A549 (cell line): ENCODE measurements around the gene KDM6B. TPM values are rescaled to one million over a fixed set of nuclear protein-coding genes. Genes with fewer than 3 reads are reported as not detected.

Source experiments
- BCL3 ChIP-seq: fragments of >200 bp; sonication (Bioruptor Twin); formaldehyde crosslinking; IDR thresholded peaks from 3 replicates; pipeline ENCODE4 v1.6.1; 2016
- BHLHE40 ChIP-seq: IDR thresholded peaks from 2 replicates; pipeline ENCODE4 v1.6.1; 2012; ENCODE audit warnings: low read depth, low read length, inconsistent platforms
- CBX8 ChIP-seq: fragments of 200-600 bp; sonication (generic); IDR thresholded peaks from 2 replicates; pipeline ENCODE4 v1.6.1; 2016
- CHD2 ChIP-seq: fragments of 150-350 bp; IDR thresholded peaks from 2 replicates; pipeline ENCODE4 v1.6.1; 2014; ENCODE audit warnings: low read length; ENCODE audit not compliant: partially characterized antibody
- CHD4 ChIP-seq: fragments of 200-600 bp; sonication (generic); IDR thresholded peaks from 2 replicates; pipeline ENCODE4 v1.6.1; 2016; ENCODE audit warnings: antibody characterized with exemption, mild to moderate bottlenecking, borderline replicate concordance
- EHF ChIP-seq: fragments of 250-450 bp; sonication (Bioruptor Pico); IDR thresholded peaks from 2 replicates; pipeline ENCODE4 v1.5.0; 2020; ENCODE audit warnings: mild to moderate bottlenecking
- ELK1 ChIP-seq: fragments of 150-350 bp; IDR thresholded peaks from 2 replicates; pipeline ENCODE4 v1.6.1; 2014; ENCODE audit warnings: low read depth, mild to moderate bottlenecking, low read length
- ESRRA ChIP-seq: fragments of 150-350 bp; IDR thresholded peaks from 2 replicates; pipeline ENCODE4 v1.6.1; 2014; ENCODE audit warnings: mild to moderate bottlenecking, low read length, borderline replicate concordance
- FOXS1 ChIP-seq: fragments of 250-450 bp; sonication (Bioruptor Pico); IDR thresholded peaks from 2 replicates; pipeline ENCODE4 v1.5.0; 2020; ENCODE audit warnings: mild to moderate bottlenecking, moderate library complexity
- GATA3 ChIP-seq: IDR thresholded peaks from 2 replicates; pipeline ENCODE4 v1.6.1; 2012; ENCODE audit warnings: borderline replicate concordance
- HOXB5 ChIP-seq: fragments of 250-450 bp; sonication (Bioruptor Pico); IDR thresholded peaks from 2 replicates; pipeline ENCODE4 v1.5.0; 2020; ENCODE audit warnings: mild to moderate bottlenecking, moderate library complexity
- JUN ChIP-seq, 2 experiments: fragments of >200 bp; sonication (Bioruptor Twin); formaldehyde crosslinking; IDR thresholded peaks; 2 replicates in 1 of 2; 3 replicates in 1 of 2; pipeline ENCODE4 v1.6.1; 2016 to 2017
- MYC ChIP-seq: IDR thresholded peaks from 2 replicates; pipeline ENCODE4 v1.6.1; 2012; ENCODE audit warnings: mild to moderate bottlenecking, inconsistent platforms, low read length, improper control_type of control experiment, borderline replicate concordance
- NFE2L2 ChIP-seq: fragments of 150-350 bp; conservative IDR thresholded peaks from 2 replicates; pipeline ENCODE4 v1.6.1; 2014; ENCODE audit warnings: low read length
- NR3C1 ChIP-seq: fragments of >200 bp; sonication (Bioruptor Twin); formaldehyde crosslinking; IDR thresholded peaks from 3 replicates; pipeline ENCODE4 v1.6.1; 2017
- PHF8 ChIP-seq: fragments of 200-600 bp; sonication (generic); IDR thresholded peaks from 2 replicates; pipeline ENCODE4 v1.6.1; 2016; ENCODE audit warnings: low read depth, mild to moderate bottlenecking, antibody characterized with exemption, moderate library complexity, borderline replicate concordance
- POLR2A ChIP-seq: IDR thresholded peaks from 2 replicates; pipeline ENCODE4 v1.6.1; 2012; ENCODE audit warnings: mild to moderate bottlenecking, low read length
- RAD21 ChIP-seq, 2 experiments: fragments of >200 bp in 1 of 2; sonication (Bioruptor Twin) in 1 of 2; formaldehyde crosslinking in 1 of 2; IDR thresholded peaks in 1 of 2; conservative IDR thresholded peaks in 1 of 2; 2 replicates in 1 of 2; 3 replicates in 1 of 2; pipeline ENCODE4 v1.6.1; 2012 to 2018; ENCODE audit warnings: inconsistent platforms in 1 of 2
- RARB ChIP-seq: fragments of 250-450 bp; sonication (Bioruptor Pico); IDR thresholded peaks from 2 replicates; pipeline ENCODE4 v1.8.0; 2021; ENCODE audit warnings: mild to moderate bottlenecking, moderate library complexity
- RCOR1 ChIP-seq: fragments of 150-350 bp; IDR thresholded peaks from 2 replicates; pipeline ENCODE4 v1.6.1; 2014; ENCODE audit warnings: antibody characterized with exemption, low read length, low read depth
- RFX5 ChIP-seq: fragments of 450-650 bp; IDR thresholded peaks from 2 replicates; pipeline ENCODE4 v1.7.1; 2014; ENCODE audit warnings: antibody characterized with exemption, mild to moderate bottlenecking, moderate library complexity
- RNF2 ChIP-seq: fragments of 200-600 bp; sonication (generic); IDR thresholded peaks from 2 replicates; pipeline ENCODE4 v1.6.1; 2016; ENCODE audit warnings: low read depth, mild to moderate bottlenecking, antibody characterized with exemption, moderate library complexity, borderline replicate concordance
- SMC3 ChIP-seq: fragments of >200 bp; sonication (Bioruptor Twin); formaldehyde crosslinking; IDR thresholded peaks from 3 replicates; pipeline ENCODE4 v1.6.1; 2018; ENCODE audit warnings: inconsistent platforms
- TP53 ChIP-seq: fragments of 250-450 bp; sonication (Bioruptor Pico); IDR thresholded peaks from 2 replicates; pipeline ENCODE4 v1.5.0; 2021; ENCODE audit warnings: mild to moderate bottlenecking, moderate library complexity
- ZC3H11A ChIP-seq: fragments of 450-650 bp; IDR thresholded peaks from 2 replicates; pipeline ENCODE4 v1.6.1; 2014; ENCODE audit warnings: antibody characterized with exemption, mild to moderate bottlenecking
- ZFP36 ChIP-seq: fragments of 450-650 bp; IDR thresholded peaks from 2 replicates; pipeline ENCODE4 v1.6.1; 2014; ENCODE audit warnings: borderline replicate concordance; ENCODE audit not compliant: partially characterized antibody
- polyA plus RNA-seq, 4 experiments: library from polyadenylated mRNA; depleted of rRNA in 3 of 4; stranded (reverse); fragments of >200 nt; fragmentation: RNase III in 1 of 4; extraction: RNeasy Plus Mini Kit Qiagen cat#74134 plus additional on column Dnase treatment in 1 of 4; gene quantifications; 2 replicates in 3 of 4; 3 replicates in 1 of 4; pipeline ENCODE4 v1.2.3, GENCODE V29; 2011 to 2017
- TF ChIP-seq, protein P1 (sequence below): fragments of 250-450 bp; sonication (Bioruptor Pico); IDR thresholded peaks from 2 replicates; pipeline ENCODE4 v1.5.0; 2020; ENCODE audit warnings: low read depth, mild to moderate bottlenecking, moderate library complexity
- TF ChIP-seq, protein P2 (sequence below): fragments of >200 bp; sonication (Bioruptor Twin); formaldehyde crosslinking; IDR thresholded peaks from 2 replicates; pipeline ENCODE4 v1.6.1; 2016

KDM6B gene
- polyA plus RNA-seq, 2 of the 4 experiments (the other 2 are of a cell fraction) = 1.3 to 8.8 TPM

DNA sequence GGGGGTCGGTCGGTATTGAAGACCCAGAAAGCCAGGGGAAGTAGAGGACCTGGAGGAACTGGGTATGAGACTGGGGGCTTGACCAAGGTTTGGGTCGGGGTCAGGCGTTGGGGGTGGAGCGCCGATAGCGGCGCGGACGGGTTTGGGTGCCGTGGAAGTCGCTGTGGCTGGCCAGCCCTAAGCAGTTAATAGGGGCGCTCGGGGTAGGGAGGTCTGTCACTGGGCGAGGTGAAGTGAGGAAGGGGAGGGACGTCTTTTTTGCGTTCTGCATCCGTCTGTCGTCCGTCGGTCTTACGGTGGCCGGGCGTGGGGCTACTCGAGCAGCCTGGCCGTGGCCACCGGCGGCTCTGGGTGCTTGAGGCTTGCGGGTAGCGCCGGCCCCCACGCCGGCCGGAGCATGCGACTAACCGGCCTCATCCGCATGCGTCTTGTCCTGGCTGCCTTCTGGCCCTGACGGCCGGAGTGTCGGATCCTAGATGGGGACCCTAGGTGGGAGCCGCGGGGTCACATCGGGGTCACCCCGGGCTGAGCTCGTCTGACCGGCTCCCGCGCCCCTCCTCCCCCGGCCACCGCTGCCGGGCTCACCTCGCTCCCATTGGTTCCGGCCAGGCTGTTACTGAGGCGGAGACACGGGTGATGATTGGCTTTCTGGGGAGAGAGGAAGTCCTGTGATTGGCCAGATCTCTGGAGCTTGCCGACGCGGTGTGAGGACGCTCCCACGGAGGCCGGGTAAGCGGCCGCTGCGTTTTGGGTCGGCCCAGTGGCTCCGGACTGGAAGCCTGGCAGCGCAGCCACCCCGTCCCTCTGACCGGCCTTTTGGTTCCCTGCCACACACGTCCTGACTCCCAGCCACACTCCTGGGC lies 10.5 kb downstream of the KDM6B start (continued):
- no peak for TF ChIP-seq ZC3H11A
- peak; percentile 78 for TF ChIP-seq HOXB5 (CRISPR knock-in tag)
- no peak for TF ChIP-seq ELK1
- no peak for TF ChIP-seq ZFP36
- TF ChIP-seq RNF2 = no peak
- peak; percentile 74; the same call in 1 of the 2 replicates for TF ChIP-seq PHF8
- TF ChIP-seq TP53 (CRISPR knock-in tag) = peak; percentile 83
- peak; percentile 40; the same call in 1 of the 2 replicates for TF ChIP-seq POLR2A
- no peak for TF ChIP-seq SMC3
- TF ChIP-seq NFE2L2 = no peak
- TF ChIP-seq, protein P1, sequence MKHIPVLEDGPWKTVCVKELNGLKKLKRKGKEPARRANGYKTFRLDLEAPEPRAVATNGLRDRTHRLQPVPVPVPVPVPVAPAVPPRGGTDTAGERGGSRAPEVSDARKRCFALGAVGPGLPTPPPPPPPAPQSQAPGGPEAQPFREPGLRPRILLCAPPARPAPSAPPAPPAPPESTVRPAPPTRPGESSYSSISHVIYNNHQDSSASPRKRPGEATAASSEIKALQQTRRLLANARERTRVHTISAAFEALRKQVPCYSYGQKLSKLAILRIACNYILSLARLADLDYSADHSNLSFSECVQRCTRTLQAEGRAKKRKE (CRISPR knock-in tag) = no peak
- peak; percentile 21; the same call in 1 of the 2 replicates for TF ChIP-seq CHD4
- TF ChIP-seq RFX5 = peak; percentile 93
- TF ChIP-seq NR3C1 = no peak
- TF ChIP-seq RAD21 (conservative IDR thresholded peaks at IDR 0.05 in 1 of 2, IDR thresholded peaks at IDR 0.05 in 1 of 2) = no peak; a peak in 1 of 5 replicates
- peak; percentile 67; the same call in 1 of the 2 replicates for TF ChIP-seq MYC
- TF ChIP-seq CBX8 = no peak
- TF ChIP-seq RARB = peak; percentile 82
- TF ChIP-seq BHLHE40 = no peak
- TF ChIP-seq RCOR1 = no peak
- 0 out of 3 replicates have a peak, but pooled peaks have one; percentile 10 for TF ChIP-seq BCL3
- no peak for TF ChIP-seq CHD2
- TF ChIP-seq GATA3 = 0 out of 2 replicates have a peak, but pooled peaks have one; percentile 22
- TF ChIP-seq ESRRA = no peak
- TF ChIP-seq EHF (CRISPR knock-in tag) = peak; percentile 50; the same call in 1 of the 2 replicates
- TF ChIP-seq FOXS1 (CRISPR knock-in tag) = no peak
- TF ChIP-seq, protein P2, sequence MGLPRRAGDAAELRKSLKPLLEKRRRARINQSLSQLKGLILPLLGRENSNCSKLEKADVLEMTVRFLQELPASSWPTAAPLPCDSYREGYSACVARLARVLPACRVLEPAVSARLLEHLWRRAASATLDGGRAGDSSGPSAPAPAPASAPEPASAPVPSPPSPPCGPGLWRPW = no peak
- TF ChIP-seq JUN (IDR thresholded peaks at IDR 0.05) = peak in 1 of 2 experiments; percentile 60; a peak in 2 of 5 replicates
